Measurements from ENCODE around the gene MAU2.

DNA sequence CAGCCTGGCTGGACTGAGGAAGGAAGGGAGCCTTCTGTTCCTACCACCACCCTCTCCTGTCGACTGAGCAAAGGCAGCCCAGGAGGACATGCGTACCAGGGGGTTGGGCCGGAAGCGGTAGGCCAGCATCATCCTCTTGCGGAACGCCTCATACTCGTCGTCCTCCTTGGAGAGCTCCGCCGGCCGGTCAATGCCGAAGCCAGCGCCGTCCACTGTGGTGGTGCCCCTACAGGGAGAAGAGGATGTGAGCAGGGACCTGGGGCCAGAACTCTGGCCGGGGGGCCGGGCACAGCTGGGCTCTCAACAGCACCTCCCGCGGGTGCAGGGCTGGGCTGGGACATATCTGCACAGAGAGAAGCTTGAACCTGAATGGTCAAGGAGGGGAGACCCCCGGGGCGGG is 43.8 kb upstream of the MAU2 start:
- TF ChIP-seq CREB1 (CRISPR knock-in tag; IDR thresholded peaks at IDR 0.05; ENCODE audit: low read depth): no peak
- TF ChIP-seq POLR2AphosphoS5 (IDR thresholded peaks at IDR 0.05; ENCODE audit: low read depth): no peak
- TF ChIP-seq, protein P1, sequence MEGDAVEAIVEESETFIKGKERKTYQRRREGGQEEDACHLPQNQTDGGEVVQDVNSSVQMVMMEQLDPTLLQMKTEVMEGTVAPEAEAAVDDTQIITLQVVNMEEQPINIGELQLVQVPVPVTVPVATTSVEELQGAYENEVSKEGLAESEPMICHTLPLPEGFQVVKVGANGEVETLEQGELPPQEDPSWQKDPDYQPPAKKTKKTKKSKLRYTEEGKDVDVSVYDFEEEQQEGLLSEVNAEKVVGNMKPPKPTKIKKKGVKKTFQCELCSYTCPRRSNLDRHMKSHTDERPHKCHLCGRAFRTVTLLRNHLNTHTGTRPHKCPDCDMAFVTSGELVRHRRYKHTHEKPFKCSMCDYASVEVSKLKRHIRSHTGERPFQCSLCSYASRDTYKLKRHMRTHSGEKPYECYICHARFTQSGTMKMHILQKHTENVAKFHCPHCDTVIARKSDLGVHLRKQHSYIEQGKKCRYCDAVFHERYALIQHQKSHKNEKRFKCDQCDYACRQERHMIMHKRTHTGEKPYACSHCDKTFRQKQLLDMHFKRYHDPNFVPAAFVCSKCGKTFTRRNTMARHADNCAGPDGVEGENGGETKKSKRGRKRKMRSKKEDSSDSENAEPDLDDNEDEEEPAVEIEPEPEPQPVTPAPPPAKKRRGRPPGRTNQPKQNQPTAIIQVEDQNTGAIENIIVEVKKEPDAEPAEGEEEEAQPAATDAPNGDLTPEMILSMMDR (conservative IDR thresholded peaks at IDR 0.05; ENCODE audit: low read depth in 2 of 2): no peak
- no peak for TF ChIP-seq JUNB (IDR thresholded peaks at IDR 0.05; ENCODE audit: unreplicated experiment)
- TF ChIP-seq EZH2phosphoT487 (IDR thresholded peaks at IDR 0.05; ENCODE audit: unreplicated experiment): no peak
